NCI-H524 treated with DMSO at 0.1 percent for 48 hours (cell line): Measurements from ENCODE around the gene CRAT.

ENCODE experiments used
- DNase-seq: peaks from one replicate; lab custom pipeline; 2025; lab: John Stamatoyannopoulos, UW

Gene CRAT

DNA sequence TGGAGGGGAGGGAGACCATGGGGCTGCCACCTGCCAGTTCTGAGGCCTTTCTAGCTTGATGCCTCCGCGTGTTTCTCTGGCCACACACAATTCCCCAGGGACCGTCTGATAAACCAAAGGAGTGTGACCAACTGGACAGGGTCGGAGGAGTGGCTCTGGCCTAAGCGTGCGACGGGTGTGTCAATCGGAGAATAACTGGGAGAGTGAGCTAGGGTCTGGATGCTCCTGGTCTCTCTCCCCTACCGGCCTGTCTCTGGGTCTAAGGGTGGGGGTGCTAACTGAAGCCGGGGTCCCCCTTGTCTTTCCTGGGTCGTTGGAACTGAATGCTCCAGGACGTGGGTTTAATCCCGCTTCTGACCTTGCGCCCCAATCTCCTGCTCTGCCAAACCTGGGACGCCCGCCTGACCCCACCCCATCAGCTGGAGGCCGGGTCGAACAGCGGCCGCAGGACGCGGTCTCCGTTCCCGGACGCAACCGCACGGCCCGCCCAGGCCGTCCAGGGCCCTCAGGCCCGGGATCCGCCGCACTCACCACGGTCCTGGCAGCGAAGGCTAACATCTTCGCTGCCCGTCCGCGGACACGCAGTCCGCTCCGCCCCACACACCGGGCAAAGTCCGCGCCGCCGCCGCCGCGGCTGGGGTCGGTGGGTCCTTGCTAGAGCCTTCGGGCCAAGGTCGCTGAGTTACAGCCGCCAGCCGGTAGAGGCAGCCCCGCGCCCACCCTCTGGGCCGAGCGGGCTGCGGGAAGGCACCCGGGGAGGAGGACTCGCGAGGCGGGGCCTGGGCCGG lies 447 bp downstream of the CRAT start:
- no peak for DNase-seq

DNA sequence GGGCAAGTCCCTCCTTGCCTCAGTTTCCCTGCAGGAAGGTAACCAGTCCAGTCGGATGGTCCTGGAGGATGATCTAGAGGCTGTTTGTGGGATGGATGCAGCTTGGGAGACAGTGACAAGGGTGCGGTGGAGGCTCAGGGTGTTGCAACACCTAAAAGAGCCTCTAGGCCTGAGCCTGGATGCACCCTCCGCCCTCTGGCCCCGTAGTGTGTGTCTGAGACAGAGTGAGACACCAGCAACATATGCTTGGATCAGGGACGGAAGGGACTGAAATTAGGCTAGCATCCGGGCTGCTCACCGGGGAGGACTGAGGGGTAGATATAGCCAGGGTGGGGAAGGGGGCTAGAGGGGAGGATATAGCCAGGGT lies 1.1 kb downstream of the CRAT start:
- no peak for DNase-seq

DNA sequence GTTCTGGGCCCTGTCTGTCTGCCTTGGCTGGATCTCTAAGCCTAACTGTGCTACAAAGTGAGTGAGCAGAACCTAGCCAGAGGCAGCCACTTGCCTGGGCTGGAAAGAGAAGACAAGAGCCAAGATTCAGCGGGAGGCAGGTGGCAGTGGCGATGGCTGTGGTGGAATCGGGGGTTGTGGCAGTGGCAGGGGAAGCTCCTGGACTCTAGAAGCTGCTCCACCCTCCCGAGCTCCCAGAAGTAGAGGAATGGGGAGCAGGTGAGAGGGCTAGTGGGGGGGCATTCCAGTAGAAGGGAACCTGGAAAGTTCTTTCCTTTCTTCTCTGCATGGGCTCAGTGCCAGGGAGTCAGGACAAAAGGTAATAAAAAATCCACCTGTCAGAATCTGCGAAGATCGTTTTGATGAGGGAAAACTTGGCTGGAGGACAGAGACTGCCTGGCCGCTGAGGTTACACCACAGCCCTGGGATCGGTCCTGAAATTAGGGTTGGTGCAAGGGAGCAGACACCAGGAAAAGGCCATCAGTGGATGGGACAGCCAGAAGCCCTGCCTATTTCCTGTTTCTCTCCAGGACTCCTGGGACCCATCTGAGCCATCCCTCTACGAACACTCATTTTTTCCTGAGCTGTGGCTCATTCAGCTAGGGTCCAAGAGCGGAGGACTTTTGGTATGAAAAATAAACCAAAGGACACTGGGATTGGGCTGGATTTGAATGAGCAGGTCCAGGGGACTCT lies 1.6 kb downstream of the CRAT start:
- DNase-seq, result no peak

DNA sequence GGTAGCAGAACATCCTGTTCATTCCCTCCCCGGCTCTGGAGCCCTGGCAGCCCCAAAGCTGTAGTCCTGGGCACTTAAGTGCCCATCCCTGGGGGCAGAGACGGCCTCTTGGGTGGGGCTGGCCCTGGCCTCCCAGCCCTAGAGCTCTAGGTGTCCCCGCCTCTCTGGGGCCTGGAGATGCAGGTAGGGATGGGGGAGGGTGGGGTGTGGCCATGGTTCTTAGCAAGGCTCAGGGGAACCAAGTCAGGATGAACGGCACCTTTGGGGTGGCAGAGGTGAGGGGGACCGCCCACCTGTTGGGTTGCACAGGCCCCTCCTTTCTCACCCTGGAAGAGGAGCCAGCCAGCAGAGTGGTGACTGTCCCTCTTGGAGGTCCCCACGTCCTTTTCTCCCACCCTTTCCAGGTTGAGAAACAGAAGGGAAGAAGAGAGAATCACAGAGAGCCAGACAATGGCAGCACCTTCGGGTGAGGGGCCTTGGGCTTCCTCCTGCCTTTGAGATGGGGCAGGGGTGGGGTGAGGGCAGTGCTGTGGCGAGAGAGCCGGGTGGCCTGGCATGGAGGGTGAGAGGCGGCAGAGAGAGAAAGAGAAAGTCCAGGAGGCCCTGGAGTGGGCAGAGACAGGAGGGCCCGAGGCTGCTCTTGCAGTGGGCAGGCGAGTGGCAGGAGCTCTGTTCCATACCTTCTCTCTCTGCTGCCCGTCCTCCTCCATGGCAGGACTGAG lies 2.3 kb downstream of the CRAT start:
- no peak for DNase-seq

DNA sequence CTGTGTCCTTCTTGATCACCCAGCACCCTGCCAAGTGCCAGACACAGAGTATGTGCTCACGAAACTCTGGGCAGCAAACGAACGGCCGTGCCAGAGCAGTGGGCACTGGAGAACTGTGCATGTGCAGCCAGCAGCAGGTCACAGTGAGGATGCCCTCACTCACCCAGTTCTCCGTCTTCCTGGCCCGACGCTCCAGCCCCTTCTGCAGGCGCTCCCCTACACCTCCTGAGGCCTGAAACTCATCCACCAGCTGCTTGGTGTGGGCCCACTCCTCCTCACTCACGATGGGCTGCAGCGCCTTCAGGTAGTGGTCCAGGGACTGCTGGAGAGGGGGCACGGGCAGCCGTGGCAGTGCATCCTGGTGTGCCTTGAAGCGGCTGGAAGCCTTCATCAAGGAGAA lies 2.9 kb downstream of the CRAT start:
- no peak for DNase-seq

DNA sequence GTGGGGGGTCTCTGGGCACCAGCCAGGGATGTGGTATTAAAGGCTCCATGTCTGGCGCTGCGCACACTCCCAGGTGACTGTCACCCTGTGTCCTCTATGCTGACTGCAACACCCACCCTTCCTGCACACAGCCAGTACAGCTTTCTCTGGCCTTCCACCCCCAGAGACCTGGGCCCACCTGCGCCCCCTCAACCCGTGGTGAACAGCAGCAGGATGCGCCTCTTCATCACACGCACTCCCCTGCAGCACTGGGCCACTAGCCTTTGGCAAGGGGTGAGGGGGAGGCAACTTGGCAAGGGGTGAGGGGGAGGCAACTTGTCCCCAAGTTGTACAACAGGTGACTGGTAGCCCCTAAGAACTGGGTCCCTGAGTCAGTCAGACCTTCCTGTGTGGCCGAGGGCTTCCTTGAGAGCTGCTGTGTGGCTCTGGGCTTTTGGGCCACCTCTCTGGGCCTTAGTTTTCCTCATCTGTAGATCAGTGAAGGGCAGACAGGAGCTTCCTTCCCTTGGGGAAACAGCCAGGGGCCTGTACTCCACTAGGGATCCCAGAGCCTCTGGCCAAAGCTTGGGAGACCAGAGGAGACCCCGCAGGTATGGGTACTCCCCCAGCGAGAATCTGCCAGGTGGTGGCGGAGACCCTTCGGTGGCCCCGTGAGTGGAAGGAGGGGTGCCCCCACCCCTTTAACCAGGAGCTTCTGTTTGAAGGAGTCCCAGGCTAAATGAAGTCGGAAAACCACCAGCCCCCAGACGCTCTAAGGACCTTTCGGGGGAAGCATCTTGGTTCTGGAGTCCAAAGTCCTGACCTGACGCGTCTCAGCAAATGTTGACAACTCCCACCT lies 4.5 kb downstream of the CRAT start:
- DNase-seq, result no peak

DNA sequence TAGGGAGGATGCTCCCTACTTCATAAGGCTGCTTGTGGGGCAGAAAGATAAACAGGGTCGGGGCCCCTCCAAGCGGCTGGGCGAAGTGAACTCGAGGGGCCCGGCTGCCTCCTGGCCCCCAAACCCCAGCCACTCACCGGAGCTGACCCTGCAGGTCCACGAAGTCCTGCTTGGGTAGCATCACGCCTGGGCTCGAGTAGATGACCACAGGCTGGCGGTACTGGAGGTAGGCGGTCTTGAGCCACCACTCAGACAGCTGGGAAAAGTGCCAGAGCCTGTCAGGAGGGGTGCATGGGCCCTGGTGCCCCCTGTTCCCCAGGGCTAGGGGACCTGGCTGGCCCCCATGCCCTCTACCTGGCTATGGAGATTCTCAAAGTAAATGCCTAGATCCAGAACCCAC lies 6.5 kb downstream of the CRAT start:
- no peak for DNase-seq

DNA sequence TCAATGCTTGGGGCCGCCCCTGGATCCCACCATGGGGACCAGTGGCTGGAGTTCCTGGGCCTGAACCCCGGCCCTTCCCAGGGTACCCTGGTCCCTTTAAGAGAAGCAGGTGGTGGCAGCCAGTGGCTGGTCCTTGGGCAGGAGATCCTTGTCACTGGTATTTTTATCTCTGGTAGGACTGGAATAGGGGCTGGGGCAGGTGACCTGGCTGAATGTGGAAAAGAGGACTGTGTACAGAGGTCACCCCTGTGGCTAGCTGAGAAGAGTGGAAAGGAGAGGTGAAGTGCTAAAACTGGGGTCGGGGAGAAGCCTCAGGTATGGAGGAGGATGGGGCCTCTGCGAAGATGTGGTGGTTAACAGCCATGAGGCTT lies 7.0 kb downstream of the CRAT start:
- DNase-seq, result no peak

DNA sequence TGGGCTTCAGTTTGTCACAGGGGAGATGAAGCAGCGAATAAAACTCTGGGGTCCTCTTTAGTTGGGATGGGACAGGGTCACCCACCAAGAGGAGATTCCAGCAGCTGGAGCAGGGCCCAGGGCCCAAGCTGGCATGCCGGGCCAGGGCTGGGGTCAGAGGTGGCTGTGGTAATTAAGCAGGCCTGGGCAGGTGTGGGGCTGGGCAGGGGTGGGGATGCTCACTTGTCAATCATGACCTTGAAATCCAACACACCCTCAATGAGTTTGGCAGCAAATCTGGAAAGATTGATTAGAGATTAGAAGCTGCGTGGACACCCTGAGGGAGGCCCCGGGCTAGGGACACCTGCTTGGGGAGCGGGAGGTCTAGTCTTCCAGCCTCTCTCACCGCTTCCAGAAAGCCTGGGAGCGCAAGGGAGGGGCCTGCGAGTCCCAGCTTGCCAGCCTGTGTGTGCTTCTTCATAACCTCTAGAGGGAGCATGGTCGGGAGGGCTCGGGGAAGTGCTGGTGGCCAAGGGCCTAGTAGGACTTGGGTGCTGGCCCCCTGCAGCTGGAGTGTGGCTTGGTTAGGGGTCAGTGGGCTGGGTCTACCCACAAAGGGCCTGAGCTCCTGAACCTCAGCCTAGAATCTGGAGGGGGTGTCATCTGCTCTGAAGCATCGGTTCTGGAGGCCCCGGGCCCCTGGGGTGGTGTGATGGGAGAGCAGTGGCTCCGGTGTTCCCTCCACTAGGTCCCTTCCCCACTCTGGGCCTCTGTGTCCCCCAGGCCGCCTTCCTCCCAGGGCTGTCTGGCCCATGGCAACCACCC lies 7.6 kb downstream of the CRAT start:
- DNase-seq, result peak; percentile 2

DNA sequence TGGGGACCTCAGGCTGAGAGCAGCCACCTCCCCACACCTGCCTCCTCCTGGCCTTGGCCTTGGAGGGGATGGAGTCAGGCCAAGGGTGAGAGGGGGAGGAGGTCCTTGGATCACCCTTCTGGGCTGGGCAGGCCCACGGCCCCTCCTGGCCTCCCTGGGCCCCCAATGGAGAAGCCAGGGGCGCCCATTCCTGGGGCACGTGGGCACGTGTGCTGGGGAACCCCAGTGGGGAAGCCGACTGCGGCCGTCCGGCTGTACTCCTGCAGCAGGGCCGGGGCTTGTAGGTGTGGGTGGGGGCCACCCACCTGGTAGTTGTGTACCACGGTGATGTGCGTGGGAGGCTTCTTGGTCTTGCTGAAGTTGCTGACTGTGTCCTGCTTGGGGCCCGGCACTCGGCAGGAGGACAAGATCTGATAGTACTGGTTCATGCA lies 8.5 kb downstream of the CRAT start:
- DNase-seq, result no peak

DNA sequence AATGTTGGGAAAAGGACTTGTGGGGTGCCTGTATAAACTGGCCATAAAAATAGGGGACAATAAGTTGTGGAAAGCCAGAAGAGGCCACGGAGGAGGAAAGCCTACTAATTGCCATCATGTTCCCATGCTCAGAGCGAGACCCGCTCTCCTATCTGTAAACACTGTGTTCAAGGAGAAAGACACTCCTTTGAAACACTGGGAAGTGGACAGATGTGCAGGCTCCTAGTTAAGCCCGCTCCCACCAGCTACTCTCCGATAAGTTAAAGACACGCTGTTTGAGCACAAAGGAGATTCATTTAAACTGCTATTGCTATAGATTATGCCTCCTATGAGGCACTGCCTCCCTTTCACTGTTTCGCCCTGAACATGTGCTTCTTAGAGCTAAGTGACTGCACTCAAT lies 9.3 kb downstream of the CRAT start:
- no peak for DNase-seq

DNA sequence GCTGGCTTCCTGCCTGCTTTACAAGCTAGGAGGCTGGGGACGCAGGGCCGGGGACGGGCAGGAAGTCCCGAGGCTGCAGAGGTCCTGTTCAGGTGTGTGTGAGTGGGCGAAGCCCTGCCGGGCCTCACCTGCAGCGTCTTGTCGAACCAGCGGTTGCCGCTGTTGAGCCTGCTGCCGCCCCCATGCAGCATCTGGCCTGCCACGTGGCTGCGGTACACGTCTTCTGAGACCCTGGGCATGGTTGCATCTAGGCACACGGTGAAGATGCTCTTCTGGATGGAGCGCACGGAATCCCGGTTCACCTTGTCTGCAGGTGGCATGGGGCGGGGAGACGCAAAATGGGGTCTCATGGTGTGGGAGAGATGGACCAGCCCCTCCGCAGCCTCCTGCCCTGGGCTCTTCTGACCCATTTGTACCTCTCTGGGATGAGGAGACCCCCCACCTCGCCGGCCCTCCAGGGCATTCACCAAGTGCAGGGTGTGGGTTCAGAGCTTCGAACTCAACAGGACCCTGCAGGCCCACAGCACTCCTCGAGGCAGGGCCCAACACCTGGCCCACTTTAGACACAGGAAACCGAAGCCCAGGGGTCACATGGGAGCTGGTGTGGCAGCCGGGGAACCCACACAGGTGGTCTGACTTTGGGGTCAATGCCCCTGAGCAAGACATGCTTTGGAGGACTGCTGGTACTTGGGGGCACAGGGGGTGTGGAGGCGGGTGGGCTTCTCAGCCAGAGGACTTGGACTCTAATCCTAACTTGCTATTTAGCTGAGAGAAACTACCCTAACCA lies 10.0 kb downstream of the CRAT start:
- DNase-seq, result no peak

DNA sequence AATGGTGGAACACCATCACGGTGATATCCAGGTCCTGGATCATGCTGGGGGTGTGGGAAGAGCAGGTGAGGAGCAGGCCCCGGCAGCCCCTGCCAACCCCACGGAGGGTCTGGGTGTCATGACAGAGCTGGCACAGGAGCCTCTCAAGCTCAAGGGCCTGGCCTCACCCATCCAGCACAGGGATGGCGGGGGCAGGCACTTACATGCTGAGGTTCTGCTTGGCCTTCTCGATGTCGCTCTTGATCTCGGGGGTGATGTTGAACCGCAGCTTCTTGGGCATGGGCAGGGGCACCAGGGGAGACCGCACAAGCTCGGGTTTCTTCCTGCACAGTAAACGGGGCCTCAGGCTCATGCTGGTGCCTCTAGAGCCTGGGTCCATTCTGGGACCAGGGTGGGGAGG lies 12.3 kb downstream of the CRAT start:
- DNase-seq, result no peak

DNA sequence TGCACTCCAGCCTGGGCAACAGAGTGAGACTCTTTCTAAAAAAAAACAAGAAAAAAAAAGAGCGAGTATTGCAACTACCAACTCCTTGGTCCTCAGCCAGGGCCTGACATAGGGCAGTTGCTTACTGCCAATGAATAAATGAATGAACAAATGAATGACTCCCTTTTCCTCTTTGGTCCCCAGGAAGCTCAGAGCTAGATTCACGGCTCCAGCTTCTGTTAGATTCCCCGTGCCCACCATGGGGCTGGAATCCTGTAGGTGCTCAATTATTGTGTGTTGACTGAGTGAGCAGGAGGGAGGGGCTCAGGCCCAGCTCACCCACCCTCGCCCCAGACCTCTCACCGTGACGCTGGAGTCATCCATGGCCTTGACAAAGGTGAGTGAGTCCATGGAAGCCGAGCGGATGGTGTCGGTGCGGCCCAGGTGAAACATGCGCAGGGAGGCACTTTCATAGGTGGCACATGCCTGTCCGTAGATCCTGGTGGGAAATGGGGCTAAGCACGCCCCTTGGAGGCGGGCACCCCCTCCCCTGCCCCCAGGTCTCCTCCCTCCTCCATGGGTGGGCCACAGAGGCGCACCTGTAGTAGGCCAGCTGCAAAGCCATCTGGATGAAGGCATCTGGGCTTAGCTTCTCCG lies 12.8 kb downstream of the CRAT start:
- DNase-seq, result no peak

DNA sequence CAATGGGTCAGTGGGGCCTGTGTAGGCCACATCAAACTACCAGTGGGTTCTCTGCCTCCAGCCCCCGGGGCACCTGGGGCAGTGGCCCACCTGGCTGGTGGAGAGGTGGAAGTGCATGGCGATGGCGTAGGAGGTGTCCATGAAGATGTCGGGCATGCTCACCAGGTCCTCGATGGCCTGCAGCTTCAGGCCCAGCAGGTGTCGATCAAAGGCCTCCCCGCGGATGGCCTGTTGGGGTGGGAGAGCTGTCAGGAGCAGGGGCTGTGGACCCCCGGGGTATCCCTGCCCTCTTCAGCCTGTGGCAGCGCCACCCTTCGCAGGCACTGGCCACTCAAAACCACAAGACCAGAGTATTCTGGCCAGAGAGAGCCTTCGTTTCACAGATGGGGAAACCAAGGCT lies 14.7 kb downstream of the CRAT start:
- DNase-seq, result no peak

DNA sequence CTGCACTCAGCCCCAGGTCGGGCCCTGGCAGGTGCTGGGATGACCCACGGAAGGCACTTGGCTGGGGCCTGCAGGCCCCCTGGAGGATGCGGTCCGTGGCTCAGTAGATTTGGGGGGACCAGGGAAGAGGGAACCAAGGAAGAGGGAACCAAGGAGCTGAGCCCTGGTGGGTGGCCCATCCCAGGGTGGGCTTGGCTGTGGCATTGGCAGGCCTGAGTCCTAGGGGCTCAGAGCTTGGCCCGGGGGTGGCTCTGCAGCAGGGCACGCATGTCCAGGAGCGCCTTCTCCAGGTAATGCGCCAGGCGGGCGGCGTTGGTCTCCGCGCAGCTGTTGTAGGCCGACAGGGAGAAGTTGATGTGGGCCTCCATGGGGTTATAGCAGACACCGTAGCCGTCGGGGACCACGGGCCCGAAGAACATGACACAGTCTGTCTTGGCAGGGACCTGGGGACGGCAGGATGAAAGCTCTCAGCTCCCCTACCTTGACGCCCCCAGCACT lies 15.4 kb downstream of the CRAT start:
- DNase-seq, result no peak

DNA sequence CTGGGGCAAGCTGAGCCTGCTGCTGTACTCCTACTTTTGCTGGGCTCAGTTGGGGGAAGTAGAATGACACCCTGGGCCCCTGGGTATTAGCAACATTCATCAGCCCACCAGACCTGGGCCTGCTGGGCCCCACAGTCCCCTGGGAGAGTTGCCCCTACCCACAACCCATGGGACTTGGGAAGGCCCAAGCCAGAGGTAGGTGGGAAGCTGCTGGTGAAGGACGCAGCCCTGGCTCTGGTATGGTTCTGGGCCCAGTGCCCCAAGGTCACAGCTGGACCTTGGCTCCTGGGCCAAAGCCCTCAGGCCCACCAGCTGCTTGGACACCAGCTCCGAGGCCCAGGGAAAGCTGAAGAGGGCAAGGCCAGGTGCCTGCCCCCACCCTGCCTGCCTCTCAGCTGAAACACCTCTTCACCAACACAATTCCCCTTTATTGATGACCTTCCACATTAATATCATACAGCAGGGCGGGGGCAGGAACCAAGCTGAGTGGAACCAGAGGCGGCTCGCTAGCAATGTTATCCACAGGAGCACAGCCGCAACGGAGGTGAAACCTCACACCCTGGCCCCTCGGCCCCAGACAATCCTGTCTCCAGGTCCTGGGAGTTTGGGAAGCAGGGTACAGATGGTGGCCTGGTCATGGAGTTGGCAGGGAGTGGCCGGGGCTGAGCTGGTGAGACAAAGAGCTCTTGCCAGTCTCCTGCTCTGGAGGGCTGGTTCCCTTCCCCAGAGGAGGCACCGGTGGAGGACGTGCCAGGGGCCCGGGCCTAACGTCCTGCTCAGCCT lies 16.0 kb downstream of the CRAT start:
- DNase-seq, result no peak

DNA sequence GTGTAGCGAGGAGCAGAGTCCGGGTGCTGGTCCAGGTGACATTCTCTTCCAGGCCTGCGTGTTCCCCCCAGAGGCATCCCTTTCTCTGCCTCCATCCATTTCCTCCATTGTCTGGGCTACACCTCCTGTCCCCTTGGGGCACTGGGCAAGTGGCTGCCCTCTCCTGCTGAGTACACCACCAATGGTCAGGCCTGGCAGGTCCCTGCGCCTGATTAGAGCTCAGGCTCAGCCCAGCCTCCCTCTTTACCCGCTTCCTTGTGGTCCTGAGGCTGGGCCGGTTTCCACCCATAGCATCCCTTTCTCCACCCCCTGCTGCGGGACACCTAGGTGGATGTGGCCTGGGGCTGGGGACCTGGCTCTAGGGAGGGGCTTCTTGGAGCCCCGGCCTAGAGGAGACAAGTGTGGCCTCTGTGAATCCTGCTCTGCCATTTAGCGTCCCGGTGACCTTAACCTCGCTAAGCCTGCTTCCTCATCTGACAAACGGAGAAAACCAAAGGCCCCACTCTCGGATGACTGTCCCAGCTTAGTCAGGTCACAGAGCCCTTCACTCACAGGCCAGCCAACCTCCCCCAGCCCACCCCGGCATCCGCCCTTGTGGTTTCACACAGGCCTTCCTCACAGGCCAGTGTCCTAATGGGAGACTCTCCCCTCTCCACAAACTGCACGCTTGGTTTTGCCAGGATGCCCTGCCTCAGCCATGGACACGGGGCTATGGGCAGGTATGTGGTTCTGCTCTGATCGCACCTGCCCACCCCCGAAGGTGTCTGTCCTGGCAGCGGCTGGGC lies 16.8 kb downstream of the CRAT start:
- no peak for DNase-seq
